PC-9 (cell line): ENCODE results near the gene ZDHHC19. TPM values are rescaled to one million over a fixed set of nuclear protein-coding genes. Genes with fewer than 3 reads are reported as not detected.

Experiments used
- BruUV-seq: library from RNA; stranded (reverse); fragments of 400-500 nt; replicated peaks from 2 replicates; lab custom pipeline; 2021; lab: Mats Ljungman, UMichigan
- CTCF ChIA-PET: fragments of 300-600 bp; sonication (Branson Sonifier 250); formaldehyde crosslinking; loops from one replicate; lab custom pipeline; 2022; ENCODE audit warnings: antibody characterized with exemption; lab: Charles Lee
- POLR2A ChIA-PET: fragments of 300-600 bp; sonication (Branson Sonifier 250); formaldehyde crosslinking; loops from one replicate; lab custom pipeline; 2022; ENCODE audit warnings: antibody characterized with exemption; ENCODE audit not compliant: unreplicated experiment; lab: Charles Lee
- DNase-seq, 2 experiments: peaks; one replicate each; pipeline versions ENCODE4 v3.0.0 to v3.0.0-alpha.2; 2015 to 2022; ENCODE audit warnings: mixed read lengths in 1 of 2
- H2AFZ ChIP-seq: fragments of 200-600 bp; sonication (generic); 2 replicates; pipeline ENCODE4 v1.8.1; 2017; ENCODE audit warnings: antibody characterized with exemption
- H3F3A ChIP-seq: fragments of 200-600 bp; sonication (generic); 2 replicates; pipeline ENCODE4 v1.8.1; 2017; ENCODE audit warnings: antibody characterized with exemption, mild to moderate bottlenecking, low read depth; ENCODE audit not compliant: insufficient read depth
- H3K27ac ChIP-seq: fragments of 200-600 bp; sonication (generic); 2 replicates; pipeline ENCODE4 v1.6.1; 2016; ENCODE audit warnings: mixed run types
- H3K27me3 ChIP-seq: fragments of 200-600 bp; sonication (generic); 2 replicates; pipeline ENCODE4 v1.6.1; 2016; ENCODE audit warnings: low read depth, mixed run types; ENCODE audit not compliant: insufficient read depth
- H3K36me3 ChIP-seq: fragments of 200-600 bp; sonication (generic); 2 replicates; pipeline ENCODE4 v1.6.1; 2016; ENCODE audit warnings: low read depth, mixed run types
- H3K4me1 ChIP-seq: fragments of 200-600 bp; sonication (generic); replicated peaks from 2 replicates; pipeline ENCODE4 v1.6.1; 2016; ENCODE audit warnings: mixed run types; ENCODE audit not compliant: insufficient read depth
- H3K4me2 ChIP-seq: fragments of 200-600 bp; sonication (generic); 2 replicates; pipeline ENCODE4 v1.6.1; 2017; ENCODE audit warnings: mixed run types
- H3K4me3 ChIP-seq: fragments of 200-600 bp; sonication (generic); 2 replicates; pipeline ENCODE4 v1.6.1; 2016; ENCODE audit warnings: mixed run types
- H3K79me2 ChIP-seq: fragments of 200-600 bp; sonication (generic); 2 replicates; pipeline ENCODE4 v1.6.1; 2017; ENCODE audit warnings: low read depth, mixed run types
- H3K9me2 ChIP-seq: fragments of 200-600 bp; sonication (generic); 2 replicates; pipeline ENCODE4 v1.8.1; 2017; ENCODE audit warnings: mild to moderate bottlenecking; ENCODE audit not compliant: insufficient read depth
- H3K9me3 ChIP-seq: fragments of 200-600 bp; sonication (generic); 2 replicates; pipeline ENCODE4 v1.8.1; 2016; ENCODE audit warnings: low read depth; ENCODE audit not compliant: insufficient read depth
- H4K20me1 ChIP-seq: fragments of 200-600 bp; sonication (generic); 2 replicates; pipeline ENCODE4 v1.8.1; 2017; ENCODE audit not compliant: insufficient read depth
- EZH2 ChIP-seq: fragments of 200-600 bp; sonication (generic); IDR thresholded peaks from 2 replicates; pipeline ENCODE4 v1.8.0; 2017; ENCODE audit warnings: antibody characterized with exemption, low read depth
- intact Hi-C: fragments of 100-400 bp; cut with micrococcal nuclease; formaldehyde crosslinking; loops from one replicate; pipeline ENCODE4 v1.10.0; 2022; ENCODE audit not compliant: unreplicated experiment
- total RNA-seq: library from RNA; stranded (reverse); gene quantifications from 2 replicates; pipeline ENCODE4 v1.2.3, GENCODE V29; 2021
- TF ChIP-seq, protein P1 (sequence below): fragments of 200-600 bp; sonication (generic); conservative IDR thresholded peaks from 2 replicates; pipeline ENCODE4 v1.6.1; 2017; ENCODE audit warnings: mixed run types, antibody characterized with exemption, mild to moderate bottlenecking, moderate library complexity

The ZDHHC19 gene
- total RNA-seq, 1 experiment from 2014 or later: not detected

DNA sequence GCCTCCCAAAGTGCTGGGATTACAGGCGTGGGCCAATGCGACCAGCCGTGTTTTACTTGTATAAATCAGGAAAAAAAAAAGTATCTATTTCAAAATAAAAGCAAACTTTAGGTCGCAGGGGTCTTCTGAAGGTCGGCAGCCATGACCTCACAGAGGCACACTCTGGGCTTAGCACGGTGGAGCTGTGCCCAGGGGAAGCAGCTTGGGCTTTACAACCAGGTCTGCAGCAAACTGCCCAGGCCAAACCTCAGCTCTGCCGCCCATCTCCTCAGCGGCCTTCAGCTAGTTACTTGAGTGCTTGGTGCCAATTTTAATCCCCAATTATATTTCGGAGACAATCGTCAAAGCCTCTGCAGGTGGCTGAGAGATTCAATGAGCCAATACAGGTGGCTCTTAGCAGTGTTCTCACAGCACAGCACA is 30.1 kb downstream of the ZDHHC19 start:
- no peaks in the 10 kb centered on the region for H3K79me2 ChIP-seq
- H3K9me2 ChIP-seq: no peaks in the 10 kb centered on the region
- no peak overlapping the region for H3K4me3 ChIP-seq
- peak in 1 of 2 experiments; percentile 29 for DNase-seq
- H4K20me1 ChIP-seq: no peaks in the 10 kb centered on the region
- POLR2A ChIA-PET: no interaction called here
- H3K27ac ChIP-seq: no peak overlapping the region
- peaks cover 21% of the 10 kb centered on the region for H3K4me1 ChIP-seq
- no peaks in the 10 kb centered on the region for H3K36me3 ChIP-seq
- no peak overlapping the region for H2AFZ ChIP-seq
- no peaks in the 10 kb centered on the region for H3K9me3 ChIP-seq
- CTCF ChIA-PET: interaction anchor here (0.6 kb wide), 1 partner anchor 13 kb away, joined by 10 read pairs; no protein-coding TSS in a partner anchor
- TF ChIP-seq, protein P1, sequence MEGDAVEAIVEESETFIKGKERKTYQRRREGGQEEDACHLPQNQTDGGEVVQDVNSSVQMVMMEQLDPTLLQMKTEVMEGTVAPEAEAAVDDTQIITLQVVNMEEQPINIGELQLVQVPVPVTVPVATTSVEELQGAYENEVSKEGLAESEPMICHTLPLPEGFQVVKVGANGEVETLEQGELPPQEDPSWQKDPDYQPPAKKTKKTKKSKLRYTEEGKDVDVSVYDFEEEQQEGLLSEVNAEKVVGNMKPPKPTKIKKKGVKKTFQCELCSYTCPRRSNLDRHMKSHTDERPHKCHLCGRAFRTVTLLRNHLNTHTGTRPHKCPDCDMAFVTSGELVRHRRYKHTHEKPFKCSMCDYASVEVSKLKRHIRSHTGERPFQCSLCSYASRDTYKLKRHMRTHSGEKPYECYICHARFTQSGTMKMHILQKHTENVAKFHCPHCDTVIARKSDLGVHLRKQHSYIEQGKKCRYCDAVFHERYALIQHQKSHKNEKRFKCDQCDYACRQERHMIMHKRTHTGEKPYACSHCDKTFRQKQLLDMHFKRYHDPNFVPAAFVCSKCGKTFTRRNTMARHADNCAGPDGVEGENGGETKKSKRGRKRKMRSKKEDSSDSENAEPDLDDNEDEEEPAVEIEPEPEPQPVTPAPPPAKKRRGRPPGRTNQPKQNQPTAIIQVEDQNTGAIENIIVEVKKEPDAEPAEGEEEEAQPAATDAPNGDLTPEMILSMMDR: no peak
- no peak for TF ChIP-seq EZH2
- no TSS peak for BruUV-seq
- H3K27me3 ChIP-seq: no peaks in the 10 kb centered on the region
- no peak overlapping the region for H3K4me2 ChIP-seq
- intact Hi-C loops: no loop called here
- H3F3A ChIP-seq: peaks cover 29% of the 10 kb centered on the region

DNA sequence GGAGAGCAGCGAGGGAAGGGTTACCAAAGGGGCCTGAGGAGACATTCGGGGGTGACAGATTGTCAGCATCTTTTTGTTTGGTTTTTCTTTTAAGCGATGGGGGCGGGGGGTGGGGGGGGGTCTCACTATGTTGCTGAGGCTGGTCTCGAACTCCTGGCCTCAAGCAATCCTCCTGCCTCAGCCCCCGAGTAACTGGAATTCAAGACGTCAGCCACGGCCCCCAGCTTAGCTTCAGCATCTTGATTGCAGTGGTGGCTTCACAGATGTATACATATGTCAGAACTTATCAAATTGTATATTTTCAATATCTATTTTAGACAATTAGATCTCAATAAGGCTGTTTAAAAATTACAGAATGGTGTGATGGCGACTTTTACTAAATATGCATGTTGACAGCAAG is 30.9 kb downstream of the ZDHHC19 start:
- H3K9me3 ChIP-seq: no peaks in the 10 kb centered on the region
- CTCF ChIA-PET: no interaction called here
- POLR2A ChIA-PET: no interaction called here
- H3K27ac ChIP-seq: no peak overlapping the region
- H3K79me2 ChIP-seq: no peaks in the 10 kb centered on the region
- intact Hi-C loops: no loop called here
- no peak for DNase-seq
- no TSS peak for BruUV-seq
- H4K20me1 ChIP-seq: no peaks in the 10 kb centered on the region; the same call in 1 of the 2 replicates
- H3K4me3 ChIP-seq: no peak overlapping the region
- peaks cover 29% of the 10 kb centered on the region for H3F3A ChIP-seq
- no peaks in the 10 kb centered on the region for H3K36me3 ChIP-seq
- peaks cover 21% of the 10 kb centered on the region for H3K4me1 ChIP-seq
- no peaks in the 10 kb centered on the region for H3K9me2 ChIP-seq
- H3K27me3 ChIP-seq: no peaks in the 10 kb centered on the region
- H2AFZ ChIP-seq: no peak overlapping the region
- no peak for TF ChIP-seq EZH2
- TF ChIP-seq, protein P1: no peak
- H3K4me2 ChIP-seq: no peak overlapping the region

DNA sequence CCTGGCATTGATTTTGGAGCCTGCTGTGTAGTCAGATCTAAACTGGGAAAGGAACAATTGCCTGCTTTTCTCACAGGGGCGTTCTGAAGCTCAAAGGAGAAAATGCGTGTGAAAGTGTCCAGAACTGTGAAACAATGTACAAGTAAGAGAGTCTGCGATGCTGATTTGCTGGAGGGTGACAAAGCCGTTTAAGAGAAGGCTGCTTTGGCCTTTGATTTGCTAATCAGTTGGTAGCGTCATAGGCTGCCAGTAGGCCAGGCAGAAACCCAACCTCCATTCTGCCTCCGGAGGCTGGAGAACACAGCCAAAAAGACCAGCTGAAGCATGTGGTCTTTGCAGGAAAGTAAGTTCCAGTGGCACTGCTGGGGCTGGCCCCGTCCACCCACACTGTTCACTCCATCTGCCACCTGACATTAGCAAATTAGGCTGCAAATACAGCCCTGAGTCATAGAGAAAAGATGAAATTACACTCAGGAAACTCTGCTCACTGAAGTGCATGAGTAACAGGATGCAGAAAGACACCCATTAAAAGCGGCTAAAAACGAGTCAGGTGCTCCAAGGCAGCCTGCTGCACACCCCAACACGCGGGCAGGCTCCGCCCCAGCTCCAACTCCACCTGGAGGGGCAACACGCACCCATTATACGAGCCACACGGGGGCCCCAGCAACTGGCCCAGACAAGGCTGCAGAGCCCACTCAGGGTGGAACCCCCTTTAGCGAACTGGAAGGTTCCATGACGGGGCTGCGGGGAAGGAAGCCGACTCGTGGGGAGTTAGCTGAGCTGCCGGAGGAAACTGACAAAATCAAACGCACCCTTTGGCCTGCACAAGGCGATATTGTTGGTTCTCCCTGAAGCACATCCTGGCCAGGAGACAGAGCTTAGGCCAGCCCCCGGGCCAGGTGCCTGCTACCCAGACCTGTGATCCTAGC is 31.6 kb downstream of the ZDHHC19 start:
- Histone ChIP-seq H3K9me3 (no peaks in the 10 kb centered on the region), H3K4me2 (no peak overlapping the region), H3K79me2 (no peaks in the 10 kb centered on the region), H3F3A (peaks cover 29% of the 10 kb centered on the region), H3K9me2 (no peaks in the 10 kb centered on the region), H3K36me3 (no peaks in the 10 kb centered on the region), H2AFZ (no peak overlapping the region), H3K4me3 (no peak overlapping the region), H3K4me1 (peaks cover 21% of the 10 kb centered on the region), H3K27ac (no peak overlapping the region), H4K20me1 (no peaks in the 10 kb centered on the region; the same call in 1 of the 2 replicates), H3K27me3 (no peaks in the 10 kb centered on the region)
- CTCF ChIA-PET: interaction anchor here (0.6 kb wide), 1 partner anchor 39 kb away, joined by 4 read pairs; no protein-coding TSS in a partner anchor
- DNase-seq: peak in 1 of 2 experiments; percentile 29
- POLR2A ChIA-PET: no interaction called here
- no peak for TF ChIP-seq EZH2
- no TSS peak for BruUV-seq
- intact Hi-C loops: no loop called here
